Dermis microvascular lymphatic vessel endothelial cell (primary cell): ENCODE results near the gene C19orf47. TPM values are rescaled to one million over a fixed set of nuclear protein-coding genes. Genes with fewer than 3 reads are reported as not detected.

Source experiments
- DNase-seq, 2 donors: peaks; one replicate each; pipeline versions ENCODE4 v3.0.0 to v3.0.0-alpha.2; 2010; ENCODE audit warnings: low read depth in 2 of 2
- total RNA-seq: library from RNA; depleted of rRNA; stranded (reverse); fragments of >200 nt; gene quantifications from 2 replicates; pipeline ENCODE4 v1.2.1, GENCODE V29; 2014

C19orf47 gene
- total RNA-seq, 1 donor from 2014 or later = 4.4 TPM

DNA sequence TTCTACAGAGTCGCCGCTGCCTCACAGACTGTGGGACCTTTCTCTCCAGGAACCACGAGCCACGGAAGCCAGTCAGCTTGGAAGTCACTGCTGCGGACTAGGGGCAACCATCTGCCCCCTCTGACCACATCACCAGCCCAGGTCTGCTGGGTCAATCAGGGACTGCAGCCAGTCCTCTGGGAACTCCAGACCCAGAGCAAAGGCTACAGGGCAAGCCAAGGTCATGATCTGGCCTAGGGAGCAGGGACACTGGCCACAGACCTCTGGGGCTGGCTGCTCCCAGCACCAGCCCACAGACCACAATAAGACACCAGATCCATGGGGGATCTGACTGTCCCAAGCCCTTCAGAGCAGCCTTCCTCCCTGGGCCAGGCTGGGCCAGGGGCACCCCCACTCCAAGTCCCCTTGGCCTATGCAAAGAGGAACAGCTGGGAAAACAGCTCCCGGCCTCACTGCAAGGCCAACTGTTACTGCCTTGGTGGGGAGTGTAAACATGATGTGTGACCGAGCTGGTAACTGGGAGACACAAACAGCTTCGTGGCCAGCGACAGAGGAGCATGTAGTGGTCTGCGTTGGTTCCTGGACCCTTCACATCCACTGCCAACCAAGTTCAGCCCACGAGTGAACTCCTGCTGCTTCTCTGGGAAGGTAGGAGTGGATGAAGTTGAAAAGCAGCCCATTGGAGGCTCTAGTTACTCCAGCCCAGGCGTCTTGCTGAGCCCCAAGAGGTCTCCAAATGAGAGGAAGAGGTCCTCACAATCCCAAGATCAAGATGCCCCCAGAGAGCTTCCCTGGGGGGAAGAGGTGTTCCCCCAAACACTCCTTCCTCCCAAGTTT lies 64.6 kb downstream of the C19orf47 start:
- DNase-seq = no peak

DNA sequence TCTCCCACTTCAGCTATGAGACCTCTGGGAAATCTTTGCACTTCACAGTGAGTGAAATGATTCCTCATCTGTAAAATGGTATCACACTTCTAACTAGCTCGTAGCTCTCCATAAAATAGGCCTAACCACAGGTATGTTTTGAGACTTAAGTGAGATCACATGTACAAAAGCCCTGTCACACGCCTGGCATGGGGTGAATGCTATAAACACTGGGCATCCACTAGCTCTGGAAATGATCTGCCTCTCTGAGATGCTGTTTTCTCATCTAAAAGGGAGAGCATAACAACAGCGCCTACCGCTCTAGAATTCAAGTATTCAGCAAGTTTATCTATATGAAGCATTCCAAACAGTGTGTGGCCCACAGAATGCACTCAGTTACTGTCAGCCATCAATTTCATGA lies 65.3 kb downstream of the C19orf47 start:
- DNase-seq = no peak

DNA sequence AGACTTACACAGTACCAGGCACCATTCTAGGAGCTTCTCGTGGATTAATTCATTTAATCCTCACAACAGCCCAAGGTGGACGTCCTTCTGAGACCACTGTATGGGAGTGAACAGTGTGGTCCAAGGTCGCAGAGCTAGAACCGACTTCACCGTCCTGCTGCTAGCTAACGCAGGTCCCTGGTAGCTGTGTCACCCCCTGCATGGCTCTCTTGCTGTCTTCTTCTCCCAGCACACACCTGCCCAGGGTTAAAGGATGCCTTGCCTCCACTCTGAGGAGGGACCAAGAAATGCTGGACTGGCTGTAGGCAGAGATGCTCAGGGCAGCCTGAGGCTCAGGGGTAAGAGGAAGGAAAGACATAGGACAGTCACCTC lies 66.0 kb downstream of the C19orf47 start:
- DNase-seq = no peak

DNA sequence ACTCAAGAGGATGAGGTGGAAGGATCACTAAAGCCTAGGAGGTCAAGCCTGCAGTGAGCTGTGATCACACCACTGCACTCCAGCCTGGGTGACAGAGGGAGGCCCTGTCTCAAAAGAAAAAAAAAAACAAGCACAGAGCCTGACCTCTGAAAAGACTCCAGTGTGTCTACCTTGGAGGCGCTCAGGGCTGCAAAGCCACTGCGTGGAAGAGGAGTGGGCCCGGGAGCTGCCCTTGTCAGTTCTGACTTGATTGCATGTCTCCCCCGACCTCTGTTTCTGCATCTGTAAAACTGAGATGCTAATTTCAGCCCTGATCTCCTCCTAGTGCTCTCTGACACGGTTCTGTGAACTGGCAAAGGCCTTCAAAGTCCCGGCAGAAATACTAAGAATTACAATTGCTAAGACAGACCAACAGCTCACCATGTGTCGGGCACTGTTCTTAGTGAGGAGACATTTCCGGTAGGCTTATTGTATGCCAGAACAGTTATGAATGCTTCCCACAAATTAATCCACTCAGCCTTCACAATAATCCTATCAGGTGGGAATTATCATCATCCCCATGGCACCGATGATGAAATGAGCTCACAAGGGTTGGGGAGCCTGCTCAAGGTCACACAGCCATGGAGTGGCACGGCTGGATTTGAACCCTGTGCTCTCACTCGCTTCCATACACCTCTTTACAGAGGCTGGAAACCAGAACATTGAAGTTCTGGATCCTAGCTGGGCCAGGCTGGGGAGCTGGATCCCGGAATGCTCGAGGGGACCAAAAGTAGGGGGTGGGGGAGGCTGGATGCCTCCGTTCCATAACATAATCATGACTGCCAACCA lies 66.6 kb downstream of the C19orf47 start:
- DNase-seq = no peak

DNA sequence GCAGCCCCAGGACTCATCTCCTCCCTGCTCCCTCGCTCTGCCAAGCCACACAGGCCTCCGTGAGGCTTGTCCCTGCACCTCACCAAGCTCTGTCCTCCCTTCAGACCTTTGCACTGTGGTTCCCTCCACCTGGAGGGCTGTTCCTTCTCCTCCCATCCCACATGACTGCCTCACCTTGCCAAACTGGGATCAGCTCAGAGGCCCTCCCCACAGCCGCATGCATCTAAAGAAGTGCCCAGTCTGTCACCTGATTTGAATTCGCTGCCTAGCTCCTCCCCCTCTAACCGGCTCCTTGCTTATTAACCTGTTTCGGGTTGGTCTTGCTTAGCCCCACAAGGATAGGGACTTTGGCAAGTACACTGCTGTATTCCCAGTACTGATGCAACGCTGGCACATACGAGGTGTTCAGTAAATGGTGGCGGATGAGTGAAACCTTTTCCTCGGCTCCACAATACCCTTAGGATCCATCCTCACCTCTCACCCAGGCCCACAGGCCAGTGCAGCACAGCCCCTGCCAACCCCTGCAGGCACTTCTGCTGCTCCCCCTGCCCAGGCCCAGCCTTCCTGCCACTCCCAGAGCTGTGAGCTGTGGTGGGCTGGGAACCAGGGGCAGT lies 67.5 kb downstream of the C19orf47 start:
- no peak for DNase-seq

DNA sequence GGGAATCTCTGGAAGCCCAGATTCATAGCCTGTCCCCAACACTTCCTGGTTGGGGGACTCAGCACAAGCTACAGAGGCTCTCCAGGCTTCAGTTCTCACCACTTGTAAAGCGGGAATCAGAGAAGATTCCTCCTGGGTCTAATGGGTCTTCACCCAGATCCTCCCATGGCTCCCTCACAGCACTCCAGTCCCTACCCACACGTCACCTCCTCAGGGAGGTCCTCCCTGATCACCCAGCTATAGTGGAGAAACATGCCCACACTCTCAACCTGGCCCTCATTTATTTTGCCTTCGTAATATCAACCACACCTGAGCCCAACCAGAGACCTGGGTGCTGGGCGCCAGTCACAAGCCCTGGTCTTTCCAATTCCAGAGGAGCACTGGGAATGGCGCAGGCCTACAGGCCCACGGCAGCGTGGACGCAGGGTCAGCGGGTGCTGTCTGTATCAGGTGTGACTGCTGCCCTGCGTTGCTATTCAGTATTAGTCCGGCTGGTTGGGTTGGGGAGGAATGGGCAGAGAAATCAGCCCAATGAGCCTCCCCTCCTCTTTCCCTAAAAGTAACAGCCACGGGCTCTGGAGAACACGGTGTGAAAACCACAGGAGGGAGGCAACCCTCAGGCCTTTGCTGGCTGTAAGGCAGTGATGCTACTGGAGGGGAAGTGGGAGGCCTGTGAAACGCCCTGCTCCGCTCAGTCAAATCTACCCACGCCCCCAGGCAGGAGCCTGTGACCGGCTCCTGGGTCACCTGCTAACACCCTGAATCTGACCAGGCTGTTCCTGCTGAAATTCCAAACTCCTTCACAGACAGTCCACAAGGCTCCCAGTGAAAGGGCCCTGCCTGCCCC lies 68.2 kb downstream of the C19orf47 start:
- no peak for DNase-seq

DNA sequence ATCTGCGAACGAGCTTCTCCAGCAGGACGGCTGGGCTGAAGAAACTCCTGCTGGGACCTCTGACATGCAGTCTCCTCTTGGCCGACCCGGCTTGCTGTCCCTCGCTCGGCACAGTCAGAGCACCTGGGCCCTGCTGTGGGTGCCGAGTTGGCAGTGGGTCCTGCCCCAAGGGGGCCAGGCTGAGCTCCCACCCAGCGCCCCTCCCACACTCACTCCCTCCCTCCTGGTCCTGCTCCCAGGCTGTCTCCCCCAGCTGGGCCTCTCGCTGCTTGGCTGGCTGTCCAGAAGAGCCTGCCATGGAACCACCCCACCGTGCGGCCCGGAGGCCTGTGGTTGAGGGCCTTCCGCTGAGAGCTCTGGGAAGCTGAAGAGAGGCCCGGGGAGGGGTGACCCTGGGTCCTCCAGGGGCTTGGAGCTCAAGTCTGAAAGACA lies 69.1 kb downstream of the C19orf47 start:
- DNase-seq = no peak

DNA sequence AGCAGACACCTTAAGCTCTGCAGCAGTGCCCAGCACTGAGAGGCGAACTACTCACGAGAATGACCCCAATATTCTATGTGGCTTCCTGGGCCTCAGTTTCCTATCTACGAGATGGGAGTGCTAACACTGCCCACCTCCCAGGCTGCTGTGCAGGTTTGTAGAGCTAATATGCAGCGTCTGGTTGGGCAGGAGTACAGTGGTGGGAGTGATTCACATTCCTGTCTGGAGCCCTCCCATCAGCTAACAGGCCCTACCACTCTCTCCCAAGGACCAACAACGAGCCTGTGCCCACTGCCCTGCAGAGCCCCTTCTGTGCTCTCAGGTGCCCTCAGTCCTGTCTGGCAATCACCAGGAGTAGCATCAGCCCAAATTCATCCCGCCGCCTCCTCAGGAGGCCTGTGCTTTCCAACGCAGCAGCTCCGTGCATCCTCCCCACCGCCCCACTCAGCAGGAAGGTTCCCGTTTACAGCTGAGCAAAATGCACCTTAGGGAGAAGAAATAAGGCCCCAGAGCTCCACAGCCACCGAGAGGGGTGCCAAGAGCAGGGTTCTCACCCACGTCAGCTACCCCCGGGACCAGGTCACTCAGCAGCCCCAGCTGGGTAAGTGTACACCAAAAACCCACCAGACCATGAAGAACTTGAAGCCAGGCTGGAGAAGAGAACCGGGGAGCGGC lies 69.7 kb downstream of the C19orf47 start:
- no peak for DNase-seq

DNA sequence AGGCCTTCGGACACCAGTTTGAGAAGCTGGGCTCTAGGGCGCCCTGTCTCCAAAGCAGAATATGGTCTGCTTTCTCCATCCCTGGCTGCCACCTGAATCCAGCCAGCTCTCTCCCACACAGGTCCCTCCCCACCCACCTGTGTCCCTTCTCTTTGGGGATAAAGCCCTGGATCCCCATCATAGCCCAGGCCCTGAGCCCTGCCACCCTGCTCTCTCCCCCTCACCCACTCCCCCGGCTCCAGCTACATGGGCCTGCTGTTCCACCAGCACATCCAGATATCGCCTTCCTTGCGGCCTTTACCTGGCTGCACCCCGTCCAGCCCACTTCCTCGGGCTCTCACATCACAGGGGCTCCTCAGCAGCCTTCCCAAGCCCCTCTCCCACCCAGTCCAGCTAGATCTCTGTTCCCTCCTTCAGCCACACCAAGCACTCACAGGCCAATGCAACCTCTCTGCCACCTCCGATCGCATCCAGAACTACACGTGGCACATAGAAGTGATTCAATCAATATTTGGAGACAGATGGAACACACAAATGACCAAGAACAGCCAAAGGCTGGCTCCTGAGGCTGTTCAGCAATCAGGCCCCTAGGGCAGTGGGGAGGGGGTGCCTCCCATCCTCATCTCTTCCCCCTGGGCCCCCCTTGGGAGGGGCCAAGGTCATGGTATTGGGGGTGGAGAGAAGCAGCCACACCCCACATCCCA lies 70.7 kb downstream of the C19orf47 start:
- DNase-seq = no peak

DNA sequence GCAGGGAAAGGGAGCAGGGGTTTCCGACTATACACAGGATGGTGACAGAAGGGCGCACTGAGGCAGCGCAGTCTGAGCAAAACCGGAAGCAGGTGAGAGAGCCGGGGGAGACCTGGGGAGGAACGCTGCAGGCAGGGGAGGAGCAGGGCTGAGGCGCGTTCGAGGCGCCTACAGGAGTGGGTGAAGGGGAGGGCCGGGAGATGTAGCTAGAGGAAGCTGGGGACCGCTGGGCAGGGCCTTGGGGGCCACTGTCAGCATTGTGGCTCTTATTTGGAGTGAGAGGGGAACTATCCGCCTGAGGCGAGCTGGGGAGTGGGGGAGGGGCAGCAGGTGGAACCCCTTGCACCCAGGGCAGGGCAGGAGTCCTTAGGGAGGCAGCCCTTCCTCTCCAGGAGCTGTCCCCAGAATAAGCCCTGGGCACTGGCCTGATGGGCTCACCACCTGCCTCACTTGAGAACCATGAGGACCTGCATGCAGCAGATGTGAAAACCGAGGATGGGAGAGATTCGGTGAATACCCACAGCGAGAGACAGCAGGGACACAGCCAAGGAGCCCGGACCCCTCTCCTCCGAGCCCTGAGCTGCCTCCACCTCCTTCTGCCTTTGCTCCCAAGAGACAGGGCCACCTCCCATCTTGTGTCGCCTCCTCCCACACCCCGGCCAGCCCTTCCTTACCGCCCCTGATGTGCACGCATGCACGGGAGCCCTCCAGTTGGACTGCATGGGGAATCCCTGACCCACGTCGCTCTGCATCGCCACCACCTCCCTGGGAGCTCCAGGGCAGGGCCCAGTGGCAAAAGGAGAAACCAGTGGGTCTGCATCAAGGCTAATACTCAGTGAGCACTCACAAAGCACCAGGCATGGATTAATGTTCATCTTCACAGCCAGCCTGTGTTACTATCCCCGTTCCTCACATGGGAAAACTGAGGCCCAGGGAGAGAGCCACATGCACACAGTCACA lies 73.3 kb downstream of the C19orf47 start:
- DNase-seq = no peak

DNA sequence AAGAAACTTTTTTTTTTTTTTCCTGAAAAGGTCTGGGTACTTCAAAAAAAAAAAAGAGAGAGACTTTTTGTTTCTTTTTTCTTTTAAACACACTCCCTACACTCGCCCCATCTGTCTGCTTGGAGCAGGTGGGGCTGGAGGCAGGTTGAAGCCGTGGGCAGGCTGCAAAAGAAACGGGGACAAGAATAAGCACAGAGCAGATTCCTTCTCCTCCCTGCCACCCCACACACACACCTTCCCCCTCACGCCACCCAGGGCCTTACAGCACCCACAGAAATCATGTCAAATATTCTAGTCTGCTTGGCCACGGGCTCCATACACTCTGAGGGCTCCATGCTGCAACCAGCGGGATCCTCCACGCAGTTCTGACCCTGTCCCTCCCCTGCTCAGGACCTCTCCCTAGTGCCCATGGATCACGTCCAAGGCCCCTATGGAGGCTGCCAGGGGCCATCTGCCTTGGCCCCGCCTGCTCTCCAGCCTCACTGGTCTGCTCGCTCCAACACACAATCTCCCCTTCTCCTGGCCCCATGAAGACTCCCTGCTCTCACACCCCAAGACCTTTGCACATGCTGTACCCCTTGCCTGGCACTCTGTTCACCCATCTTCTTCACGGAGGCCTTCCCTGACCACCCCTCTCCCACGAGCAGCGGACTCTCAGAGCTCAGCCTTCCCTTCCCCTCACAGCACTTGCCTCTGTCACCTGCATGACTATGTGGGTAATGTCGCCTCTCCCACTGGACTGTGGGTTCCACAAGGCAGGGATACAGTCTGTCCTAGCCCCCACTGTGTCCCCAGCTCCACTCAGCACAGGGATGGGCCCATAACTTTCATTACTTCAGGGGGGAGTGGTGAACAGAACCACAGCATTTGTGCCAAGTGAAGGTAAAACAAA lies 74.5 kb downstream of the C19orf47 start:
- no peak for DNase-seq

DNA sequence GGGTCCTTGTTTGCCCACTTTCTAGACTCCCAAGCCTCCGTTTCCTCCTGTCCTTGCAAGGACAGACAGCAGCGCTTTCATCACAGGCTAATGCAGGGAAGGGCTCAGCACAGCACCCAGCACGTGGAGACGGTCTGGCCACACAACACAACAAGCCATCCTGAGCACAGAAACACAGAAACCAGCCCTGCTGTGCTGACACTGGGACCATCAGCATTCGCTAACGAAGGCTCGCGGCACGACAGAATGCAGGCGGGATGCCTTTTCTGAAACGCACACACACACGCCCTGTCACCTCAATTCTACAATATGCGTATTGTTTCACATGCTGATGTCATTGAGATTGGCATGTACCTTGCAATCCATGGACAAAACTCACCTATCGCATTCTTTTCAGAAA lies 75.9 kb downstream of the C19orf47 start:
- no peak for DNase-seq

DNA sequence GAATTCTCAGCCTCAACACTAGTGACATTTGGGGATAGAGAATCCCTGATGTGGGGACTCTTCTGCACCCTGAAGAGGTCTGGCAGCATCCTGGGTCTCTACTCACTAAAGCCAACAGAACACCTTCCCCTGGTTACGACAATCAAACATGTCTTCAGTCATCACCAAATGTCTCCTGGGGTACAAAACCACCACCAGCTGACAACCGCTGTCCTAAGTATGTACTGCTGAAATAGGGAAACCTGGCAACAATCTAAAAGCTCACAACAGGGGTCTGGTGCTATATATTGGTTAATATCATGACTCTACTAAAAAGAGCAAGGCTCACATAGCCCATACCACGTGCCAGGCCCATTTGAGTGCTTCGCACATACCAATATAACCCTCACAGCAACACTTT lies 76.5 kb downstream of the C19orf47 start:
- no peak for DNase-seq

DNA sequence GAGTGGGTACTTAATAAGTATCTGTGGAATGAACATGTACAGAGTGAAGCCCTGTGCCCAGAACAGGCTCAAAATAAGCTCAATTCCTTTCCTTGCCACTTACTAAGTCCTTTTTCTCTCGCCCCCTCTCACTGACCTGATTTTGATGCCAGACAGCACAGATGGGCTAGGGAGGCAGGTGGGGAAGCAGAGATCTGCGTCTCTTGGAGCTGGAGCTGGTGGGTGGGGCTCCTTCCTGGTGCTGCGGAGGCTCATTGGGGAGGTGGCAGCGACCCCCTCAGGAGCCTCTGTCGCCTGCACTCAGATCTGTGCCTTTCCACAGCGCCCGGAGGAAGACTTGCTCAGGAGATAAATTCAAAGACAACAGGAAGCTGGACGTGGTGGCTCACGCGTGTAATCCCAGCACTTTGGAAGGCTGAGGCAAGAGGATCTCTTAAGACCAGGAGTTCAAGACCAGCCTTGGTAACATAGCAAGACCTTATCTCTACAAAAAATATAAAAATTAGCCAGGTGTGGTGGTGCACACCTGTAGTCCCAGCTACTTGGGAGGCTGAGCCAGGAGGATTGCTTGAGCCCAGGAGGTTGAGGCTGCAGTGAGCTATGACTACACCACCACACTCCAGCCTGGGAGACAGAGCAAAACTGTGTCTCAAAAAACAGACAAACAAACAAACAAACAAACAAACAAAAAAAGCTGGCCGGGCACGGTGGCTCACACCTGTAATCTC lies 77.7 kb downstream of the C19orf47 start:
- no peak for DNase-seq
